DMS53 (cell line): ENCODE data around the gene BCL7C.
"Not testable (repeated sequence)": the region's sequence is repeated elsewhere in the genome, so short reads cannot be mapped to it uniquely, and the experiment has no call there.

Experiments used
- DNase-seq: peaks from one replicate; lab custom pipeline; 2025; lab: John Stamatoyannopoulos, UW

The BCL7C gene

GRCh38 chr16:30893744-30894539 is at the start of gene BCL7C:
TSS of gene BCL7C (minus strand) at chr16:30894077. CDS start at chr16:30893944, 133 bp downstream.
- peak; percentile 95 for DNase-seq

- peak; percentile 82 for DNase-seq
Measured at GRCh38 chr16:30942426-30942806, 48.5 kb upstream of the BCL7C start.

DNA sequence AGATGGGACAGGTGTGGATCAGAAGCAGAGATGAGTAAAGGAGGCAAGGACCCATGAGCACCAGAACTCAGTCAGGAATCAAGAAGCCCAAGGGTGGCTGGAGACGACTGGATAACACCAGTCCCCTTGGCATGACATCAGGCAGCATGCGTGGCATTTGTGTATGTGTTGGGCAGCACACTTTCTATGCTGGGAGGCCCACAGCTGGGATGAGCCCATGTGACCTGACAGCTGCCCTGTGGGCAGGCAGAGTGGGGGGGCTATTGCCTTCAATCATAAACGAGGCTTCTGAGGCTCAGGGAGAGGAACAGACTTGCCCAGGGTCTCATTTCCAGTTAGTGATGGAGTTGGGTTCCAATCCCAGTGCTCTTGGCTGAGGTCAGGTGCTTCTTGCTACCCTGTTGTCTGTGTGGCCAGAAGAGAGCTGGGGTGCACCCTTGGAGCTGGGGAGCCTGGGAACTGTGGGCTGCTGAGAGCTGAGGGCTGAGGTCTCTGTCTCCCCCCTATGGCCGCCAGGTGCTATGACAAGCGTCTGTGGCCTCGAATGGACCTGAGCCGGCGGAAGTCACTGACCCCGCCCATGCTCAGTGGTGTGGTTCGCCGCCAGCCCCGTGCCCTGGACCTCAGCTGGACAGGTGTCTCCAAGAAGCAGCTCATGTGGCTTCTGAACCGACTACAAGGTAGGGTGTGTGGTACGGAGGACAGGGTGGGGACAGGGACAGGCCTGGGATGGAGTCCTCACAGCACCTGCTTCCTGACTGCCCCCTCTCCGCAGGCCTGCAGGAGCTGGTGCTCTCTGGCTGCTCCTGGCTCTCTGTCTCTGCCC is 47.9 kb upstream of the BCL7C start:
- peak; percentile 88 for DNase-seq

GRCh38 chr16:30939571-30939970 is 45.7 kb upstream of the BCL7C start:
- not testable (repeated sequence) for DNase-seq

DNA sequence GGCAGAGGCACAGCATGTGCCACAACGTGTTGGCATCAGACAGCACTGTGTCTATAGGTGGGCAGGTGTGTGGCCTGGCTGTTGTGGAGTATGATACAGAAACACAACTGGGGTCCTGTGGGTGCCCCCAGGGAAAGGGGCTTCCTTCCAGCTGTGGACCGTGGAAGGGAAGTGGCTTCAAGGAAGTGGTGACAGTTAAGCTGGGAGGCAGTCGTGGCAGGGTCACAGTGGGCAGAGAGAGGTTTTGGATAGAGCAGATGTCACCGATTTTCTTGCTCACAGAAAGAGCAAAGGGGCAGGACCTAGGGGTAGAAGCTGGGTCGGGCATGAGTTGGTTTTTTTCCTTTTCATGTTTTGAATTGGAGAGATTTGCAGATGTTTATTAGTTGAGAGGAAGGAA is 43.8 kb upstream of the BCL7C start:
- DNase-seq: no peak

DNA sequence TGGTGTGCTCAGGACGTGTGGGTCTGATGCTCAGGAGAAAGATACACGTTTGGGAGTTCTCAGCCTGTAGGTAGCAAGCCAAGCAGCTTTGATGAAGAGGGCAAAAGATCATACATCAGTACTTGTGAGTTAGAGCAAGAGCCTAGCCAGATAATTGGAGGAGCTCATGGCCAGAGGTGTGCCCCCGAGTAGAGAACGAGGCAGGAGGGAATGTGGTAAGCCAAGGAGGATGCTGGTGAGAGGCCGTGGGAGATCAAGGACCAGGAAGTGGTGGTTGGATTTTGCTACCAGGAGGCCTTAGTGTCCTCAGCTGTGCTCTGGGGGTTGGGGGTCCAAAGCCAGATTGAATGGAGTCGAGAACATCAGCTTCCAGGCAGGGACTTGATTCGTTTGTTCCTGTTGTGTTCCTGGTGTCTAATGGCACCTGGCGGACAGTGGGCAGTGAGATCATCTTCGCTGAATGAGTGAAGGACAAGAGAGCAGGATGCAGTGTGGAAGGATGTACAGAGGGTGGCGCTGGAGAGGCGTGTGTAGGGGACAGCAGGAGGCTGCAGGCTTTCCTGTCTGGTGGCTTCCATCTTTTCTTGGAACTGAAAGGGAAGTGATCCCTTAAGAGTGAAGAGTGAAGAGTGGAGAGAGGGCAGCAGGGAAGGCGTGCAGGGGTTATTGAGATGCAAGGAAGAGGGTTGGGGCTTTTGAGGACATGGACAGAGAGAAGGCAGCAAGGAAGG is 41.1 kb upstream of the BCL7C start:
- peak; percentile 84 for DNase-seq

- no peak for DNase-seq
Measured at GRCh38 chr16:30931068-30931650, 37.3 kb upstream of the BCL7C start.

DNA sequence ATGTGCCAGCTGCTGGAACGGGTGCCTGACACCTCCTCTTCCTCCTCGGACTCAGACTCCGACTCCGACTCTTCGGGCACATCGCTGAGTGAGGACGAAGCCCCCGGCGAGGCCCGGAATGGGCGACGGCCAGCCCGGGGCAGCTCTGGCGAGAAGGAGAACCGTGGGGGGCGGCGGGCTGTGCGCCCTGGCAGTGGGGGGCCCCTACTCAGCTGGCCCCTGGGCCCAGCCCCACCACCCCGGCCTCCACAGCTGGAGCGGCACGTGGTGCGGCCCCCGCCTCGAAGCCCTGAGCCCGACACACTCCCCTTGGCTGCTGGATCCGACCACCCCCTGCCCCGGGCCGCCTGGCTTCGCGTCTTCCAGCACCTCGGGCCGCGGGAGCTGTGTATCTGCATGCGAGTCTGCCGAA is 36.3 kb upstream of the BCL7C start:
- no peak for DNase-seq

DNA sequence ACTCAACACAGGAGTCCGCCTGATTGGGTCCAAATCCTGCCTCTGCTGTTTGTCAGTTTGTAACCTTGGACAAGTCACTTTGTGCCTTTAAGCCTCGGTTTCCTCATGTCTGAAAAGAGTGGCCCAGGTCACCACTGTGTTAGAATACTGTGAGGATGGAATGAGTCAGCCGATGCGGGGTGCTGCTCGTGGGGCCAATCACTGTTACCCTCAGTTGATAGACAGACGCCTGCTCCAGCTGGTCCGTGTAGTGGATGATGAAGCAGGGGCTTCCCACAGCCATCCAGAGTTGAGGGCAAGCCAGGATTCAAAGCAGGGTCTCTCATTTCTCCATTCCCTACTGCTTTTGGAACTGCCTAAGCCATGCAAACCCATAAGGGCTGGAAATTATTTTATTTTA is 35.3 kb upstream of the BCL7C start:
- DNase-seq: no peak

DNA sequence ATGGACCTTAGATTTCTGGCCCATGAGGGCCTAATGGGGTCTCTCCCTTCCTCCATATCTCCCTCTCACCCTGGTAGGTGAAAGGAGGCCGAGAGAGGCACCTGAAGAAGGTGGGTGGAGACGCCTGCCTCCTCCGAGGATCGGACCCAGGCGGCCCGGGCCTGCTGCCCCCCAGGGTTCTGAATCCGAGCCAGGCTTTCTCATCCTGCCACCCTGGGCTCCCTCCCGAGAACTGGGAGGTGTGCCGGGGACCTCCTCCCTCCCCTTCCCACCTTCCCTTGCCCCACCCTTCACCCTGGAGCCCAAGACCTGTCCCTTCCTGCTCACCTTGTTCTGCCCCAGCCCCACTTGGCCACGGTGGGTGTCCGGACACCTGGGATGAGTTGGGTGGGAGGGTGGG is 34.5 kb upstream of the BCL7C start:
- no peak for DNase-seq

- DNase-seq: peak; percentile 90
Measured at GRCh38 chr16:30927789-30928378, 34.0 kb upstream of the BCL7C start.

DNA sequence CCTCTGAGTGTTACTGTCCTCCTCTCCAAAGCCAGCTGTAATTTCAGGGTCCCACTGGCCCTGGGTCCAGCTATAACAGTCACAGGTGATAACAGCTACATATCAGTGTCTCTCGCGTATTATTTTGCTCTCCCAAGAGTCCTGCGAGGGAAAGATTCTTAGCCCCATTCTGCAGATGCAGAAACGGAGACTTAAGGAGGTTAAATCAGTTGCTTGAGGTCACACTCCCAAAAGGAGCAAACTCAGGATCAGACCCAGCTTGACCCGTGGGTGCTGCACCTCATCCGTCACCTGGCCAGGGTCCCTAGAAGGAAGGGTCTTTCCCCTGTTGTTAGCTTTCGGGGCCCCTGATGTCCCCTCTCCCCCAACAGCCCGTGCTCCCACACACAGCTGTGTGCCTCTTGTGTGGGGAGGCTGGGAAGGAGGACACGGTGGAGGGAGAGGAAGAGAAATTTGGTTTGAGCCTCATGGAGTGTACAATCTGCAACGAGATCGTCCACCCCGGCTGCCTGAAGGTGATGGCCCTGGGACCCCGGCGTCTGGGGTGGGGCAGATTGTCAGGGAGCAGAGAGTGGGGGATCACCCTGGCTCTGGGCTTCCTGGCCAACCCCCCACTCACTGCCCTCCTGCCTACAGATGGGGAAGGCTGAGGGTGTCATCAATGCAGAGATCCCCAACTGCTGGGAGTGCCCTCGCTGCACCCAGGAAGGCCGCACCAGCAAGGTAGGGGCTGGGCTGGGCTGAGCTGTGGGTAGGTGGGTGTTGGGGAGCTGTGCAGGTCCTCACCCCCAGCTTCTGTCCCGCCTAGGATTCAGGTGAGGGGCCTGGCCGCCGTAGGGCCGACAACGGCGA is 33.3 kb upstream of the BCL7C start:
- no peak for DNase-seq

- DNase-seq: no peak
Measured at GRCh38 chr16:30925995-30926811, 32.3 kb upstream of the BCL7C start.

- DNase-seq: no peak
Measured at GRCh38 chr16:30925632-30925987, 31.7 kb upstream of the BCL7C start.

DNA sequence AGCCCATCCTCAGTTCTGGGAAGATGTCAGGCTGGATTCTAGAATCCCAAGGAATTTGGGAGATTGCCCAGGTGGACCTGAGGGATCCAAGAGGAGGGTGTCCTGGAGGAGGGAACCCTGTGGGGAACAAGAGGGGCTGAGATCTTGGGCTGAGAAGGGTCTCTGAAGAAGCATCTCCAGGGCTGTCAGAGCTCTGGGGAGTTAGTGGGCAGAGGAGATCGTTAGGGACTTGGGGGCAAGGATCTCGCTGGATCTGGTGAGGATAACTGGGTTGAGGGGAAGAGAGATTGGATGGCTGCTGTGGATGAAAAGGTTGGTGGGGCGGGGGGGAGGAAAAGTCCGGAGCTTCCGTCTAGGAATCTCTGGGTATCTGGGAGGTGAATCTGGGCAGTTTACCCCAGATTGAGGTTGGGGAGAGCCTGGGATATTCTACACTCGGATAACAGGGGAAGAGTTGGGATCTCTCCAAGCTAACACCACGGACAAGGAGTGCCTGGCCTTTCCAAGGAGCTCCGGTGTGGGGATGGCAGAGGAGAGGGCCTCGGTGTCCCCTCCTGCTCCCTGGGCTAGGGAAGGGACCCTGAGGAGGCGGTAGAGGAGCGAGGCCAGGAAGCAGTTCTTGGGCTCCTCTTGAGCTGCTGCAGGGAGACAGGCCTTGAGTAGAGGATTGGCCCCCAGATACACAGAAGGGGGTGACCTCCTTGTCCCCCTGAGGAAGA is 31.2 kb upstream of the BCL7C start:
- DNase-seq: no peak

DNA sequence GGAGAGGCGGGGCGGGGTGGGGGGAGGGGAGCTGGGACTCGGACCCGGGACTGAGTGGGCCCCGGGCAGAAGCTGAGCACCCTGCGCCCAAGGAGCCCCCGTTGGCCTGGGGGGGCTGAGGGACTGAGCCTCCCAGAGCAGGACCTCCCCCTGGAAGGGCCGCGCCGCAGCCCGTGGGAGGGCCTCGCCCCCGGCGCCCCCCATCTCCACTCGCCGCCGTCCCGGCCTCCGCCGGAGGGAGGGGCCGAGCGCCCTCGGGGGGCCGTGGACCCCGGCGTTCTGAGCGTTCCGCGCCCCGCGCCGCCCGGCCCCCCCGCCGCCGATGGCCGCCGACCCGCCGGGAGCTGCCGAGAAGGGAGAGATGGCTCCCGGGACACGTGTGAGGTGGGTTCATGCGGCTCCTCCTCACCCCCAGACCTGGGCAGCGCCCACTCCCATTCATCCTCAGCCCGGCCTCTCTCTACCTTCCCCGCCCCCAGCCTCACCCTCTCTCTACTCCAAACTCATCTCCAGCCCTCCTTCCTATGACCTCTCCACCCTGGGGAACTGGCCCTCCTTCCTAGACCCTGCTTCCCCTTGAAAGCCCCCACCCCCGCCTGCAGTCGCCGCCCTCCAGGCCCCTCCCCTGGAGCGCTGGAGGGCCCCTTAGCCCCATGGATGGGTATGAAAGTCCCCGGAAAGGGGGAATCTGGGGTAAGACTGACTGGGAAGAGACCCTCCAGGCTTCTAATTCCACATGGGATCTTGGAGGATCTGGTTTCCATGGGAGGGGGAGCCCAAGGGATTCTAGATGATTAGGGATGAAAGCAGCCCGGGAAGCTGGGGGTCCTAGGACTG is 30.4 kb upstream of the BCL7C start:
- peak; percentile 37 for DNase-seq

- DNase-seq: peak; percentile 45
Measured at GRCh38 chr16:30923554-30924075, 29.7 kb upstream of the BCL7C start, which contains the start of gene FBXL19. TSS of gene FBXL19 (plus strand) at chr16:30923572. CDS start at chr16:30925755, 2,183 bp downstream.

GRCh38 chr16:30922960-30923535 is 29.2 kb upstream of the BCL7C start:
- DNase-seq: peak; percentile 99
